ENCODE measurements around the gene MXD1. TPM values are rescaled to one million over a fixed set of nuclear protein-coding genes. Genes with fewer than 3 reads are reported as not detected.

The MXD1 gene
- total and polyA plus RNA-seq, 2 experiments from 2014 or later = 1.8 to 3.9 TPM

GRCh38 chr2:69954084-69954483, 39.2 kb downstream of the MXD1 start (continued):
- TF ChIP-seq ETS1 (IDR thresholded peaks at IDR 0.05) (no peak), CTCF (conservative IDR thresholded peaks at IDR 0.05; ENCODE audit: low read depth in 2 of 2) (no peak), EZH2phosphoT487 (IDR thresholded peaks at IDR 0.05; ENCODE audit: unreplicated experiment) (no peak), JUNB (IDR thresholded peaks at IDR 0.05; ENCODE audit: unreplicated experiment) (no peak)

GRCh38 chr2:69955029-69955428, 40.1 kb downstream of the MXD1 start:
- Mint-ChIP-seq H3K4me1 (no peaks in the 10 kb centered on the region; the same call in 2 of the 3 replicates), H3K4me3 (no peak overlapping the region), H3K27me3 (ENCODE audit: insufficient read depth, low read depth, poor library complexity) (peaks cover 2% of the 10 kb centered on the region), H3K36me3 (ENCODE audit: low read depth) (no peaks in the 10 kb centered on the region), H3K9me3 (no peaks in the 10 kb centered on the region), H3K27ac (no peak overlapping the region)
- Histone ChIP-seq H3K4me1 (ENCODE audit: insufficient read depth) (no peaks in the 10 kb centered on the region), H4K20me1 (replicated peaks; ENCODE audit: insufficient read depth) (no peaks in the 10 kb centered on the region; the same call in 1 of the 2 replicates), H3K9me2 (ENCODE audit: insufficient read depth) (peaks cover 3% of the 10 kb centered on the region; the same call in 1 of the 2 replicates), H3K79me2 (replicated peaks; ENCODE audit: insufficient read depth) (no peaks in the 10 kb centered on the region), H3K36me3 (ENCODE audit: insufficient read depth) (no peaks in the 10 kb centered on the region), H3F3A (replicated peaks; ENCODE audit: low read depth) (no peaks in the 10 kb centered on the region), H3K4me2 (no peak overlapping the region), H3K27ac (ENCODE audit: low read depth) (no peak overlapping the region), H2AFZ (no peak overlapping the region), H3K4me3 (no peak overlapping the region), H3K27me3 (ENCODE audit: insufficient read depth) (no peaks in the 10 kb centered on the region)
- ATAC-seq (no peak), DNase-seq (ENCODE audit: low spot score) (no peak)
- no peak for TF ChIP-seq STAT1 (IDR thresholded peaks at IDR 0.05; ENCODE audit: unreplicated experiment)
- TF ChIP-seq POLR2AphosphoS5 (IDR thresholded peaks at IDR 0.05; ENCODE audit: low read depth) = no peak
- TF ChIP-seq ZNF114 (CRISPR knock-in tag; IDR thresholded peaks at IDR 0.05) = no peak
- TF ChIP-seq ZNF331 (CRISPR knock-in tag; IDR thresholded peaks at IDR 0.05; ENCODE audit: low read depth) = no peak
- no peak for TF ChIP-seq EZH2 (IDR thresholded peaks at IDR 0.05; ENCODE audit: low read depth, unreplicated experiment)
- TF ChIP-seq EZH2phosphoT487 (IDR thresholded peaks at IDR 0.05; ENCODE audit: unreplicated experiment) = no peak
- no peak for TF ChIP-seq NANOG (IDR thresholded peaks at IDR 0.05; ENCODE audit: borderline replicate concordance)
- no peak for TF ChIP-seq CREB1 (CRISPR knock-in tag; IDR thresholded peaks at IDR 0.05; ENCODE audit: low read depth)
- no peak for TF ChIP-seq REST (IDR thresholded peaks at IDR 0.05; ENCODE audit: unreplicated experiment)
- TF ChIP-seq CTCF (conservative IDR thresholded peaks at IDR 0.05; ENCODE audit: low read depth in 2 of 2) = no peak

Data from GM23338 (cell line).